GM12874 (cell line): ENCODE results near the gene RPL11.

Experiments used
- CTCF ChIP-seq: IDR thresholded peaks from 2 replicates; pipeline ENCODE4 v1.5.1; 2011; ENCODE audit warnings: low read depth, mild to moderate bottlenecking, control low read depth, low read length, moderate library complexity; ENCODE audit not compliant: insufficient read depth

RPL11 gene

GRCh38 chr1:23650344-23650990 lies 41.1 kb upstream of the RPL11 start:
- no peak for TF ChIP-seq CTCF

GRCh38 chr1:23651069-23651808 lies 40.4 kb upstream of the RPL11 start:
- TF ChIP-seq CTCF, result no peak

- peak; percentile 92 for TF ChIP-seq CTCF
Measured at GRCh38 chr1:23657659-23658275, 33.8 kb upstream of the RPL11 start.

GRCh38 chr1:23660671-23661070 lies 30.9 kb upstream of the RPL11 start:
- no peak for TF ChIP-seq CTCF

- no peak for TF ChIP-seq CTCF
Measured at GRCh38 chr1:23661887-23662286, 29.7 kb upstream of the RPL11 start.

GRCh38 chr1:23664837-23665795 lies 26.5 kb upstream of the RPL11 start:
- peak; percentile 36; the same call in 1 of the 2 replicates for TF ChIP-seq CTCF
